ENCODE measurements around the gene SLC1A5.

Gene SLC1A5

GRCh38 chr19:46731584-46731983, 56.8 kb downstream of the SLC1A5 start:
- TF ChIP-seq EGR1 (IDR thresholded peaks at IDR 0.05) (no peak), ZBTB7A (IDR thresholded peaks at IDR 0.05; ENCODE audit: low read depth) (no peak), TCF12 (IDR thresholded peaks at IDR 0.05; ENCODE audit: low read depth) (no peak), USF1 (IDR thresholded peaks at IDR 0.05) (no peak), CEBPB (IDR thresholded peaks at IDR 0.05) (no peak), RAD21 (IDR thresholded peaks at IDR 0.05; ENCODE audit: low read depth) (no peak), CREB1 (IDR thresholded peaks at IDR 0.05; ENCODE audit: low read depth) (no peak), FOXM1 (IDR thresholded peaks at IDR 0.05; ENCODE audit: borderline replicate concordance, low read depth) (no peak), REST (IDR thresholded peaks at IDR 0.05; ENCODE audit: low read depth) (no peak), TAF1 (IDR thresholded peaks at IDR 0.05; ENCODE audit: low read depth) (no peak), YY1 (IDR thresholded peaks at IDR 0.05; ENCODE audit: low read depth) (no peak), NFIC (IDR thresholded peaks at IDR 0.05) (no peak), EP300 (IDR thresholded peaks at IDR 0.05; ENCODE audit: borderline replicate concordance) (no peak), TEAD4 (IDR thresholded peaks at IDR 0.05) (no peak)
- TF ChIP-seq, protein P1, sequence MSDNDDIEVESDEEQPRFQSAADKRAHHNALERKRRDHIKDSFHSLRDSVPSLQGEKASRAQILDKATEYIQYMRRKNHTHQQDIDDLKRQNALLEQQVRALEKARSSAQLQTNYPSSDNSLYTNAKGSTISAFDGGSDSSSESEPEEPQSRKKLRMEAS (IDR thresholded peaks at IDR 0.05): no peak

GRCh38 chr19:46731007-46731501, 57.3 kb downstream of the SLC1A5 start:
- TF ChIP-seq EGR1 (IDR thresholded peaks at IDR 0.05): no peak
- TF ChIP-seq YY1 (IDR thresholded peaks at IDR 0.05; ENCODE audit: low read depth): no peak
- TF ChIP-seq TAF1 (IDR thresholded peaks at IDR 0.05; ENCODE audit: low read depth): no peak
- TF ChIP-seq RAD21 (IDR thresholded peaks at IDR 0.05; ENCODE audit: low read depth): no peak
- TF ChIP-seq FOXM1 (IDR thresholded peaks at IDR 0.05; ENCODE audit: borderline replicate concordance, low read depth): no peak
- TF ChIP-seq REST (IDR thresholded peaks at IDR 0.05; ENCODE audit: low read depth): no peak
- TF ChIP-seq, protein P1 (IDR thresholded peaks at IDR 0.05): no peak
- no peak for TF ChIP-seq CREB1 (IDR thresholded peaks at IDR 0.05; ENCODE audit: low read depth)
- no peak for TF ChIP-seq CEBPB (IDR thresholded peaks at IDR 0.05)
- TF ChIP-seq TEAD4 (IDR thresholded peaks at IDR 0.05): no peak
- no peak for TF ChIP-seq ZBTB7A (IDR thresholded peaks at IDR 0.05; ENCODE audit: low read depth)
- TF ChIP-seq NFIC (IDR thresholded peaks at IDR 0.05): no peak
- no peak for TF ChIP-seq EP300 (IDR thresholded peaks at IDR 0.05; ENCODE audit: borderline replicate concordance)
- no peak for TF ChIP-seq TCF12 (IDR thresholded peaks at IDR 0.05; ENCODE audit: low read depth)
- TF ChIP-seq USF1 (IDR thresholded peaks at IDR 0.05): no peak

DNA sequence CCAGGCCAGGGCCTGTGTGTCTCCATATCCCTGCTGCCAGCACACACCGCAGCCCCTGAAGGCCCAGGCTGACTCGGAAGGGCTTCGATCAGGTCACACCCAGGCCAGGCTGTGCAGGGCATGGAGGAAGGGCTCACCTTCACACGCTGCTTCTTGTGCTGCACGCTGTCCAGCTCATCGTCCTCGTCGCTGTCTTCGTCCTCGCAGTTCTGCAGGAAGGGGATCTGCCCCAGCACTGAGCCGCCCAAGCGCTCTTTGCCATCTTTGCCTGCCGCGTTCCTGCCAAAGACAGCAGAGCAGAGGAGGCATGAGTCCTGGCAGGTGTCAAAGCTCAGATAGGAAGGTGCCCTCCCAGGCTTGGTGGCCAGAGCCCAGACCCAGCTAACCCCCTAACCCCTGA, 57.8 kb downstream of the SLC1A5 start:
- TF ChIP-seq YY1 (IDR thresholded peaks at IDR 0.05; ENCODE audit: low read depth): no peak
- TF ChIP-seq ZBTB7A (IDR thresholded peaks at IDR 0.05; ENCODE audit: low read depth): no peak
- TF ChIP-seq CEBPB (IDR thresholded peaks at IDR 0.05): no peak
- no peak for TF ChIP-seq REST (IDR thresholded peaks at IDR 0.05; ENCODE audit: low read depth)
- no peak for TF ChIP-seq EGR1 (IDR thresholded peaks at IDR 0.05)
- TF ChIP-seq TEAD4 (IDR thresholded peaks at IDR 0.05): no peak
- no peak for TF ChIP-seq FOXM1 (IDR thresholded peaks at IDR 0.05; ENCODE audit: borderline replicate concordance, low read depth)
- TF ChIP-seq CREB1 (IDR thresholded peaks at IDR 0.05; ENCODE audit: low read depth): no peak
- TF ChIP-seq NFIC (IDR thresholded peaks at IDR 0.05): no peak
- TF ChIP-seq TCF12 (IDR thresholded peaks at IDR 0.05; ENCODE audit: low read depth): no peak
- no peak for TF ChIP-seq EP300 (IDR thresholded peaks at IDR 0.05; ENCODE audit: borderline replicate concordance)
- TF ChIP-seq, protein P1 (IDR thresholded peaks at IDR 0.05): no peak
- TF ChIP-seq RAD21 (IDR thresholded peaks at IDR 0.05; ENCODE audit: low read depth): no peak
- TF ChIP-seq TAF1 (IDR thresholded peaks at IDR 0.05; ENCODE audit: low read depth): no peak

- TF ChIP-seq EP300 (IDR thresholded peaks at IDR 0.05; ENCODE audit: borderline replicate concordance) (no peak), CREB1 (IDR thresholded peaks at IDR 0.05; ENCODE audit: low read depth) (no peak), RAD21 (IDR thresholded peaks at IDR 0.05; ENCODE audit: low read depth) (no peak), REST (IDR thresholded peaks at IDR 0.05; ENCODE audit: low read depth) (no peak), YY1 (IDR thresholded peaks at IDR 0.05; ENCODE audit: low read depth) (no peak), TAF1 (IDR thresholded peaks at IDR 0.05; ENCODE audit: low read depth) (no peak)
- TF ChIP-seq, protein P1 (IDR thresholded peaks at IDR 0.05): no peak
These were observed 58.2 kb downstream of the SLC1A5 start for GRCh38 chr19:46730187-46730586.

Data from Ishikawa (cell line).